HAP-1 (cell line): ENCODE measurements around the gene C17orf75.
A peak's percentile ranks its signal among the peaks of the same experiment; 100 is the strongest.
"Not testable (repeated sequence)": the region's sequence is repeated elsewhere in the genome, so short reads cannot be mapped to it uniquely, and the experiment has no call there.

Source experiments
- DNase-seq, 2 experiments: peaks; one replicate each; pipeline ENCODE4 v3.0.0-alpha.2; 2016 to 2020; ENCODE audit warnings: low spot score in 2 of 2
- H3K27me3 ChIP-seq: fragments of 250-450 bp; sonication (Bioruptor Pico); 2 replicates; pipeline ENCODE4 v1.5.1; 2020; ENCODE audit warnings: low read depth, mild to moderate bottlenecking, moderate library complexity
- H3K36me3 ChIP-seq: fragments of 250-450 bp; sonication (Bioruptor Pico); replicated peaks from 2 replicates; pipeline ENCODE4 v1.5.1; 2020; ENCODE audit warnings: mild to moderate bottlenecking
- H3K4me1 ChIP-seq: fragments of 250-450 bp; sonication (Bioruptor Pico); 2 replicates; pipeline ENCODE4 v1.5.1; 2020; ENCODE audit warnings: mild to moderate bottlenecking
- H3K4me3 ChIP-seq: fragments of 250-450 bp; sonication (Bioruptor Pico); 2 replicates; pipeline ENCODE4 v1.5.1; 2020; ENCODE audit warnings: mild to moderate bottlenecking, moderate library complexity
- H3K9me3 ChIP-seq: fragments of 250-450 bp; sonication (Bioruptor Pico); 2 replicates; pipeline ENCODE4 v1.5.1; 2020; ENCODE audit warnings: mild to moderate bottlenecking, moderate library complexity
- in situ Hi-C: fragments of 300-500 bp; cut with MboI; formaldehyde crosslinking; loops from 3 replicates; pipeline ENCODE4 v1.14.3; 2020; ENCODE audit warnings: low sequenced_read_pairs, inconsistent platforms, mixed read lengths

The C17orf75 gene

DNA sequence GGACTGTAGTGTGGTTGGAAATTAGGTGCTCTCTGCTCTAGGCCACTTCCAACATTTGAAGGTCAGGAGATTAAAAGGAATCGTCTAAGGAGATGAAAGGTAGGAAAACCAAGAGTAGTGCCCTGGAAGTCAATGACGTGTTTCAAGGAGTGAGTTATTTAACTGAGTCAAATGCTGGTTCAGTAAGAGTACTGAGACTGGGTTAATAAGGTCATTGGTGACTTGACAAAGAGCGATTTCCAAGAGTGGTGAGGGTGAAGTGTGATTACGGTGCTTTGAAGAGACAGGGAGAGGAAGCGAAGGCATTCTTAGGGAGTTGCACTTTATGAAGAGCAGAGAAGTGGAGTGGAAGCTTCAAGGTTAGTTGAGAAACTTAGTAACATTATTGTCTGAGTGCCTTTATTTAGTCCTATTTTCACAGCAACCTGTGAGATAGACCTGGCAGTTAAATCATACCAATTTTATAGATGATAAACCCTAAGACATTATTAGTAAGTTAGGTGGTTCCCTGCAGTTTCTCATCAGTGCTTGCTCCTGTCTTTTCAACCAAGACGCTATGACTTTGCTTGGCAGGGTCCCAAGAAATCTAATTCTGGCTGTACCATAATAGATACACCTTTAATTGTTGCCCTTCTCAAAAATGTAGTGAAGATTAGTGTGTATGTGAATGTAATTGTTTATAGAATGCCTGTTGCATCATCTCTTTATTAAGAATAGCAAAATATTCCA is 13.8 kb upstream of the C17orf75 start:
- H3K36me3 ChIP-seq = peaks cover 88% of the 10 kb centered on the region
- no peak overlapping the region for H3K4me3 ChIP-seq
- DNase-seq = no peak
- in situ Hi-C loops = loop anchor here (25.0 kb wide), 1 partner anchor 369 kb away; no protein-coding TSS in a partner anchor
- H3K4me1 ChIP-seq = peaks cover 5% of the 10 kb centered on the region; the same call in 1 of the 2 replicates
- no peaks in the 10 kb centered on the region for H3K27me3 ChIP-seq
- H3K9me3 ChIP-seq = no peaks in the 10 kb centered on the region

DNA sequence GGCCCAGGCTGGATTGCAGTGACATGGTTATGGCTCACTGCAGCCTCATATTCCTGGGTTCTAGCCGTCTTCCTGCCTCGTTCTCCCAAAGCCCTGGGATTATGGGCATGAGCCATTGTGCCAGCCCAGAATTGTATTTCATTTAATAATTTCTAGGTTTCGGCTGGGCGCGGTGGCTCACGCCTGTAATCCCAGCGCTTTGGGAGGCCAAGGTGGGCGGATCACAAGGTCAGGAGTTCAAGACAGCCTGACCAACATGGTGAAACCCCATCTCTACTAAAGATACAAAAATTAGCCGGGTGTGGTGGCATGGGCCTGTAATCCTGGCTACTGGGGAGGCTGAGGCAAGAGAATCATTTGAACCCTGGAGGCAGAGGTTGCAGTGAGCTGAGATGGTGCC is 10.8 kb upstream of the C17orf75 start:
- Histone ChIP-seq H3K4me1 (peaks cover 13% of the 10 kb centered on the region), H3K4me3 (peak overlapping the region; percentile 92), H3K36me3 (peaks cover 60% of the 10 kb centered on the region)
- DNase-seq, H3K27me3 ChIP-seq, H3K9me3 ChIP-seq: not testable (repeated sequence)
- in situ Hi-C loops = loop anchor here (25.0 kb wide), 1 partner anchor 365 kb away; no protein-coding TSS in a partner anchor

DNA sequence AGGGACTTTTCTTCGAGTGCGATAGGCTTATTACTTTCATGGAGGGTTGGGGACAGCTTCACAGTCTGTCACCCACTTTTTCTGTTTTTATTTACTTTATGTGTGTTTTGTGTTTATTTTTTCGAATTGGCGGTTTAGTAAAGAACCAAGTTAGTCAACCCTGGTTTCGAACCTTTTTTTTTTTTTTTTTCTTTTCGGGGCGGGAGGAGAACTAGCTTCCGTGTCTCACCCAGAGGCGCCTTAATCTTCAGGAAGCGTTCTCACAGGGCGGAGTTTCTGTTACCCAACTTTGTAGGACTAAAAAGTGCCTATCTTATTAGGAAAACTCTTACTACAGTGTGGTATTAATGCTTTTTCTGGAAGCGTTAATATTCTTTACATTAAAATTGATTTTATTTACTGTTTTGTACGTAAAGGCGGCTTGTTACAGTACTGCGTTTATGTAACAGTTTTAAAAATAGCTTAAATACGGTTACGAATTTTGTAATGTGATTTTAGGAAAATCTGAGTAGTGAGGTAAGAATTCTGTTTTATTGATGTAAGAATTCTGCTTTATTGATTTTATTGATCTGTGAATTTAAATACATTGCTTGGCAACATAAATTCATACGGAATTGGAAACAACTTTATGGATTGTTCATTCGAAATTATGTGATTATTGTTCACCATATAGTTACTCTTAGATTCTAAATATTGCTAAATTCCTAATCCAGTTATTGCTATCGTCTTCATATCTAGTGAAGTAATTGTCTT is 8.9 kb upstream of the C17orf75 start:
- H3K27me3 ChIP-seq = no peaks in the 10 kb centered on the region
- in situ Hi-C loops = loop anchor here (25.0 kb wide), 1 partner anchor 364 kb away; no protein-coding TSS in a partner anchor
- H3K4me1 ChIP-seq = peaks cover 13% of the 10 kb centered on the region
- peak; percentile 44 to 53 for DNase-seq
- H3K36me3 ChIP-seq = peaks cover 46% of the 10 kb centered on the region
- H3K9me3 ChIP-seq = no peaks in the 10 kb centered on the region
- H3K4me3 ChIP-seq = peak overlapping the region; percentile 92

DNA sequence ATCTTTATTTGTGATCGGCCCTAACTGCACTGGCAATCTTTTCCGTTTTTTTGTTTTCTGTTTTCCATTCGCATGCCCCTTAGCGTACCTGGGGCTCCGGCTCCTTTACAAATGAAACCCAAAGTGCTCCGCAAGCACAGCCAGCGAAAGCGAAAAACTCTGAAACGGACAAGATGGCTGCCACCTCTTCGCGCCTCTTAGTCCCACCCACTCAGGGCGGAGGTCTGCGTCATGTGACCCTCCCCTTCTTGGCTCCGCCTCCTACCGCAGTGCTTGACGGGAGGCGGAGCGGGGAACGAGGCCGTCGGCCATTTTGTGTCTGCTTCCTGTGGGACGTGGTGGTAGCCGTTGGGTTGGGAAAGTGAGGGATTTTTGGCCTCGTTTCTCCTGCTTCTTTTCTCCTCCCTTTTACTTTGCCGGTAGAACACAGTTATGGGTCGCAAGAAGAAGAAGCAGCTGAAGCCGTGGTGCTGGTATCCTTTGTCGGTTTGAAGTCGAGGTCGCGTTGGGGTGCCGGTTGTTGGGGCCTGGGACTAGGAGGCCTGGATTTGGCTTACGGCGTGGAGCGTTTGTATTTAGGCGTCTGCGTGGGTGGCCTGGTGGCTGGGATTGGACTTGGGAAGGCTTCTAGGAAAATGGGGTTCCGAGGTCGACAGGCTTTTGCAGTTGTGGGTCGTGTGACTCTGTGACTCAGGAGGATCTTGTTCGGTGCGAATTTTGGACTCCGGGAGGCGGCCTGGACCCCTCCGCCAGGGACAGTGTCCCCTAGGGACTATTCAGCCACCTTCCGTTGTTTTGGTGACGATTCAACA is 8.1 kb upstream of the C17orf75 start, which contains the start of gene ZNF207:
TSS of gene ZNF207 (plus strand) at position 304 of the 812 bp plus-strand sequence. CDS start at position 433, 129 bp downstream.
- peak; percentile 96 to 97 for DNase-seq
- Histone ChIP-seq H3K36me3 (peaks cover 38% of the 10 kb centered on the region), H3K4me1 (peaks cover 13% of the 10 kb centered on the region), H3K4me3 (peak within 1 kb of the TSS; percentile 92), H3K27me3 (no peaks in the 10 kb centered on the region), H3K9me3 (no peaks in the 10 kb centered on the region)
- in situ Hi-C loops = loop anchor here (25.0 kb wide), 1 partner anchor 363 kb away; no protein-coding TSS in a partner anchor

DNA sequence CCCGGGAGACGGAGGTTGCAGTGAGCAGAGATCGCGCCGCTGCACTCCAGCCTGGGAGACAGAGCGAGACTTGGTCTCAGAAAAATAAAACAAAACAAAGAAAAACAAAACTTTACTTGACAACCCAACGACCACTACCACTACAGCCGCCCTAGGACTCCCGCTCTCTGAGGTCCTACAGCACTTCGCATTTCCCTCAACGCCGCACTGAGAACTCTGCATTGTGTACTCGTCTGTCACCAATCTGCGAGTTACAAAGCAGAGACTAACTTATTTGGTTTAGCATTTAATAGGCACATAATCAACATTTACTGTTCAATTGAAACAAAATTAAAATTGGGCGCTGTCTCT is 7.5 kb upstream of the C17orf75 start:
- no peak for DNase-seq
- H3K9me3 ChIP-seq = no peaks in the 10 kb centered on the region
- peaks cover 13% of the 10 kb centered on the region for H3K4me1 ChIP-seq
- peaks cover 32% of the 10 kb centered on the region for H3K36me3 ChIP-seq
- in situ Hi-C loops = no loop called here
- no peaks in the 10 kb centered on the region for H3K27me3 ChIP-seq
- H3K4me3 ChIP-seq = peak overlapping the region; percentile 92

DNA sequence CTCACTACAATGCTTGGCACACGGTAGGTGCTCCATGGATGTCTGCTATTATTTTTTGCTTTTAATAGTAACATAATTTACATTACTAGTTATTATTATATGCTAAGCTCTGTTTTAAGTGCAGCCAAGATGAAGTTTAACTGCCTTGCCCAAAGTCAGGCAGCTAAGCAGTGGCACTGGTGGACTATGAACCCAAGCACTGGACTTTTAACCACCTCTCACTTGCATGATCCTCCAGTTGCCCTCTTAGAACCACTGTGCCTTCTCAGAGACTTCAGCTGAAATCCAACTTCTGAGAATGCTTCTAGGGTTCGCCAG is 6.5 kb upstream of the C17orf75 start:
- H3K4me3 ChIP-seq = no peak overlapping the region; the same call in 1 of the 2 replicates
- in situ Hi-C loops = no loop called here

DNA sequence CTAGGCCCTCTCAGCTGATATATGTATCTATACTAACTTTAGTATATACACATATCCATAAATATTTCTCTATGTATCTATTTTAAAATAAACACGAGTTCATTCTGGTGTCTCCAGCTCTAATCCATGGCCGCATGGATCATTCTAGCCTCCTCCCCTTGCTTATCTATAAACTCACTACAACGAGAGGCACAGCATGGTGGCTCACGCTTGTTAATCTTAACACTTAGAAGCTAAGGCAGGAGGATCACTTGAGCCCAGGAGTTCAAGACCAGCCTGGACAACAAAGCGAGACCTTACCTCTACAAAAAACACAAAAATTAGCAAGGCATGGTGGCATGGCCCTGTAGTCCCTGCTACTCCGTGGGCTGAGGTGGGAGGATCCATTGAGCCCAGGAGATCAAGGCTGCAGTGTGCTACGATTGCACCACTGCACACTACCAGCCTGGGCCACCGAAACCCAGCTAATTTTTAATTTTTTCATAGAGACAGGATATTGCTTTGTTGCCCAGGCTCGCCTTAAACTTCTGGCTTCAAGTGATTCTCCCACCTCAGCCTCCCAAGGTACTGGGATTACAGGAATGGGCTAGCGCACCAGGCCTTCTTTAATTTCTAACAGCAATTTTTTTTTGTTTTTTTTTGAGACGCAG is 4.1 kb upstream of the C17orf75 start:
- no peaks in the 10 kb centered on the region for H3K9me3 ChIP-seq
- DNase-seq = no peak
- H3K36me3 ChIP-seq = peaks cover 3% of the 10 kb centered on the region; the same call in 1 of the 2 replicates
- H3K4me3 ChIP-seq = no peak overlapping the region
- no peaks in the 10 kb centered on the region for H3K27me3 ChIP-seq
- in situ Hi-C loops = no loop called here
- H3K4me1 ChIP-seq = peaks cover 12% of the 10 kb centered on the region

More for the DNA sequence above, 6.5 kb upstream of the C17orf75 start:
- DNase-seq = no peak
- Histone ChIP-seq H3K4me1 (peaks cover 13% of the 10 kb centered on the region), H3K9me3 (no peaks in the 10 kb centered on the region), H3K27me3 (no peaks in the 10 kb centered on the region), H3K36me3 (peaks cover 24% of the 10 kb centered on the region)

DNA sequence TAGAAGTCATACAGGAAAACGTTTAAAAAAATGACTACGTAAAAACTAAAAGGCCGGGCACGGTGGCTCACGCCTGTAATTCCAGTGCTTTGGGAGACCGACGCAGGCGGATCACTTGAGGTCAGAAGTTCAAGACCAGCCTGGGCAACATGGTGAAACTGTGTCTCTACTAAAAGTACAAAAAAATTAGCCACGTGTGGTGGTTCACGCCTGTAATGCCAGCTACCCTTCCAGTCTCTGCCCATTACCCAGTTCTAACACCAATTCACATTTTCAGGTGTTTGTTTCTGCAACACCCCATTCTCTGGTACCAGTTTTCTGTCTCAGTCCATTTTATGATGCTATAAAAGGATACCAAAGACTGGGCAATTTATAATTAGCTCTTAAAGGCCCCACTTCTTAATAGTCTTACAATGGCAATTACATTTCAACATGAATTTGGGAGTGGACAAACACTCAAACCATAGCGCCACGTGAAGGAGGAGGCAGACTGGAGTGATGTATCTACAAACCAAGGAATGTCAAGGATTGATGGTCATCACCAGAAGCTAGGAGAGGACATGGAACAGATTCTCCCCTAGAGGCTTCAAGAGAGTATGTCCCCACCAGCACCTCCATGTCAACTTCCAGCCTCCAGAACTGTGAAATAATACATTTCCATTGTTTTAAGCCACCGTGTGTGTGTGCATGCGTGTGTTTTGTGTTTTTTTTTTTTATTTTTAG is 791 bp upstream of the C17orf75 start:
- no peak for DNase-seq
- peak overlapping the region; percentile 59 for H3K4me3 ChIP-seq
- H3K4me1 ChIP-seq = peaks cover 5% of the 10 kb centered on the region; the same call in 1 of the 2 replicates
- in situ Hi-C loops = no loop called here
- peaks cover 10% of the 10 kb centered on the region for H3K36me3 ChIP-seq
- H3K27me3 ChIP-seq = no peaks in the 10 kb centered on the region
- no peaks in the 10 kb centered on the region for H3K9me3 ChIP-seq

DNA sequence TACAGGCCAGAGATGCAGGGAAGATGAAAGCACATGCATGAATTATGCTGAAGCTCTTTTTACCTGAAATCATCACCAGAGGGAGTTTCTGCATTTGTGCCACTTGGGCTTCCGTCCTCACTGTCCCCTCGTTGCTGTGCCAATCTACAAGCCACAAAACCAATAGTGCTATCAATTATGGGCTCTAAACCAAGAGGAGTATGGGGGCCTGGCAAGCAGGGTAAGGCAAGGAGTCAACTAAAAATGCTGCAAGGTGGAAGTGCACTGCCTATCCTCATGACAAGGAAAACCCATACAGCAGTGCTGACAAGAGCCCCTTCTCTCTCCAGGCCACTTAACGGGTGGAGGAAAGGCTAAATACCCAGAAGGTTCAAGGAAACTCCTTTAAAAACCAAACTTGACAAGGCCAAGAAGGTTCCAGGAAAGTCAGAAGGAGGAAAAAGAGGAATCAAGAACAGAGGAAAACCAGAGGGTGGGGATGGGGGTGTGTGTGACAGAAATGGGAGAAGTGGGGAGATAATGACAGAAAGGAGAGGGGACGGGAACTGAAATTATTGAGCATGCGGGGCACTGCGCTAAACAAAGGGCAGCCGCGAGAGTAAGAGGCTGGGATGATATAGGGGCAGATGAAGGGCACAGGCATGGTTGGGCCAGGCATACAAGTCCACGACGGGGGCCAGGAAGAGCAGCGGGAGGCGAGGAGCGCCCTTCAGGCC is 674 bp downstream of the C17orf75 start:
- in situ Hi-C loops = no loop called here
- Histone ChIP-seq H3K27me3 (no peaks in the 10 kb centered on the region), H3K4me1 (peaks cover 5% of the 10 kb centered on the region; the same call in 1 of the 2 replicates), H3K9me3 (no peaks in the 10 kb centered on the region), H3K4me3 (peak overlapping the region; percentile 59), H3K36me3 (peaks cover 16% of the 10 kb centered on the region)
- peak in 1 of 2 experiments; percentile 21 for DNase-seq

DNA sequence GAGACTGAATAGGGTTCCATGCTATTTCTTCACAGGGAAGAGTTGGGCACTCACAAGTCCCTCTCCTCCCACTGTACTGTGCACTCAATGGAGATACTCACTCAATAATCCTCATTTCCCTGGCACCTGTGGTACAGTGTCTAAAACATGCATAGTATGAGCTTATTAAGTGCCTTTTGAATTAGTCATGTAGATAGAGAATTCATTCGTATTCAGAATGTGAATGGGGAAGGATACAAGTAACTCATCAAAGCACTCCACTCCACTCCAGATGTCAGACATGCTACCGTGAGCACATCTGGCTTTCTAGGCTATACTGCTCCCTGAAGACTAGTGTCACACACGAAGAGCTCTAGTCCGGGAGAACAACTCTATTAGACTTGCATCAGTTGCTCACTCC is 6.3 kb downstream of the C17orf75 start:
- Histone ChIP-seq H3K27me3 (no peaks in the 10 kb centered on the region), H3K9me3 (no peaks in the 10 kb centered on the region), H3K4me1 (no peaks in the 10 kb centered on the region), H3K36me3 (peaks cover 49% of the 10 kb centered on the region), H3K4me3 (no peak overlapping the region)
- in situ Hi-C loops = no loop called here
- no peak for DNase-seq

DNA sequence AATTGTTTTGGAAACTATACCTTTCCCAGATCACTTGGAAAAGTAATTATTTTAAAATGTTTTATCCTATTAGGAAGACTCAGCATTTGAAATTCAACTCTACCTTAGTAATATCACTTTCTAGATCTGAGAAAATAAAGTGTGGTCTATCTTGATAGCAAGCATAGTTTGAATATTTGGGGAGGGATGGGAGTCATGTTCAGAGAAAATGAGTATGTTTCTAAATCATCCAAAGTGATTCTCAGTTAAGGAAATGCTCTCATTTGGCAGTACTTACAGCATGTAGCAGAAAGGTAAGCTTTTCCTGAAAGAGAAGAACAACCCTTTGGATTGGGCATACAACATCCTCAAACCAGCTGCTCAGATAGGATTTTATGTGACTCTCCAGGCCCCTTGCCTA is 6.9 kb downstream of the C17orf75 start:
- peaks cover 49% of the 10 kb centered on the region for H3K36me3 ChIP-seq
- H3K4me3 ChIP-seq = no peak overlapping the region
- H3K9me3 ChIP-seq = no peaks in the 10 kb centered on the region
- no peak for DNase-seq
- H3K4me1 ChIP-seq = no peaks in the 10 kb centered on the region
- no peaks in the 10 kb centered on the region for H3K27me3 ChIP-seq
- in situ Hi-C loops = no loop called here

DNA sequence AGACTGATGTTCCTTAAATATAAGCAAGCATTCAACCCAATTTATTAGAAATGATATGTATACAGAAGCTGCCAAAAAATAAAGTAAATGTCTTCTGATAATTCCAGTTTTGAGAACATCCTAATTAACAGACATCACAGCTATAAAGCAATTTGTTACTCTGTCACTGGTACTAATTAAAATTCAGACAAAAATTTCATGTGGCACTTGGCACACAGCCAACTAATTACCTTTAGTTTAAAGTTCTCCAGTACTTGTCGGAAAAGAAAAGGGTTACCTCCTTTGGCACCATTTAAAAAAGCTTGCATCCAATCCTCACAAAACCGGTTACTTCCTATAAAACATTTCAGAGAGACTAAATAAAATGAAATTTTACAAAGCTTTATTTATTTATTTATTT is 8.8 kb downstream of the C17orf75 start:
- H3K9me3 ChIP-seq = no peaks in the 10 kb centered on the region
- no peaks in the 10 kb centered on the region for H3K27me3 ChIP-seq
- no peak overlapping the region for H3K4me3 ChIP-seq
- no peak for DNase-seq
- H3K4me1 ChIP-seq = no peaks in the 10 kb centered on the region
- peaks cover 43% of the 10 kb centered on the region for H3K36me3 ChIP-seq
- in situ Hi-C loops = no loop called here
